Measurements from ENCODE around the gene FBF1.
"Not testable (repeated sequence)": the region's sequence is repeated elsewhere in the genome, so short reads cannot be mapped to it uniquely, and the experiment has no call there.

FBF1 gene

GRCh38 chr17:75885860-75886259 is 55.0 kb downstream of the FBF1 start:
- H4K8ac ChIP-seq (ENCODE audit: low read length); H2BK120ac ChIP-seq (ENCODE audit: low read depth, low read length); H2AFZ ChIP-seq (ENCODE audit: low read depth, low read length); H4K91ac ChIP-seq (ENCODE audit: low read length); H2BK12ac ChIP-seq (ENCODE audit: low read length in 2 of 2); H3K18ac ChIP-seq (ENCODE audit: low read depth in 1 of 2, low read length in 2 of 2); H3K14ac ChIP-seq (ENCODE audit: low read length in 2 of 2); H2BK15ac ChIP-seq (ENCODE audit: low read depth, poor library complexity, severe bottlenecking); H3K79me1 ChIP-seq (replicated peaks; ENCODE audit: low read length, poor library complexity, severe bottlenecking); H3K27ac ChIP-seq (ENCODE audit: low read length, poor library complexity, severe bottlenecking); H3K4ac ChIP-seq (ENCODE audit: low read depth in 1 of 2, low read length in 2 of 2); H3K4me3 ChIP-seq (ENCODE audit: insufficient read depth in 1 of 2, low read depth in 1 of 2, low read length in 2 of 2); H2AK5ac ChIP-seq (ENCODE audit: low read length, severe bottlenecking); DNase-seq; H3K9me3 ChIP-seq (ENCODE audit: control insufficient read depth, low read length); H2BK5ac ChIP-seq (ENCODE audit: low read depth, low read length, poor library complexity, severe bottlenecking); H3K23ac ChIP-seq (ENCODE audit: low read length in 2 of 2); H3K4me1 ChIP-seq (ENCODE audit: control insufficient read depth, insufficient read depth, low read depth, low read length); H3K9ac ChIP-seq (ENCODE audit: low read length); H3K4me2 ChIP-seq (ENCODE audit: low read length, poor library complexity, severe bottlenecking); H3K27me3 ChIP-seq (ENCODE audit: control insufficient read depth in 1 of 2, insufficient read depth in 1 of 2, low read length in 2 of 2): not testable (repeated sequence)
- H3K36me3 ChIP-seq (ENCODE audit: control insufficient read depth in 1 of 2, insufficient read depth in 2 of 2, low read depth in 1 of 2, low read length in 2 of 2): peaks cover 16 to 17% of the 10 kb centered on the region in 2 experiments
- WGBS: 87% methylated on average over 9 of the region's 9 CpGs

DNA sequence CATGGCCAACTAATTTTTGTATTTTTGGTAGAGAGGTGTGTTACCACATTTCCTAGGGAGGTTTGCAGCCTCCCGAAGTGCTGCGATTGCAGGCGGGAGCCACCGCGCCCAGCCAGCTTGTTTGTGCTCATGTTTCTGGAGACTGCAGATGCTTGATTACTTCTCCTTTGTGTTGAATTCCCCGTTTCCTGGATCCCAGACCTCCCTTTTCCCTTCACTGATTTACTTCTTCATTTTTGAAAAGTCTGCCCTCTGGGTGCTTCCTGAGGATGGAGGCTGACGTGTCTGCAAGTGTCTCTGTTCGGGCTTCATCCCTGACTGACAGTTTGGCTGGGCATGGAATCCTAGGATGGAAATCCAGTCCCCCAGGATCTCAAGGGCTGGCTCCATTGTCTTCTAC is 55.4 kb downstream of the FBF1 start:
- Histone ChIP-seq H2BK120ac (ENCODE audit: low read depth, low read length) (no peak overlapping the region), H2BK12ac (ENCODE audit: low read length in 2 of 2) (no peak overlapping the region), H3K9me3 (ENCODE audit: control insufficient read depth, low read length) (no peaks in the 10 kb centered on the region), H2AFZ (ENCODE audit: low read depth, low read length) (no peak overlapping the region), H3K4me3 (ENCODE audit: insufficient read depth in 1 of 2, low read depth in 1 of 2, low read length in 2 of 2) (no peak overlapping the region), H3K4ac (ENCODE audit: low read depth in 1 of 2, low read length in 2 of 2) (no peak overlapping the region), H3K27me3 (ENCODE audit: control insufficient read depth in 1 of 2, insufficient read depth in 1 of 2, low read length in 2 of 2) (peaks cover 0 to 3% of the 10 kb centered on the region in 2 experiments), H3K4me2 (ENCODE audit: low read length, poor library complexity, severe bottlenecking) (no peak overlapping the region), H3K18ac (ENCODE audit: low read depth in 1 of 2, low read length in 2 of 2) (no peak overlapping the region), H3K23ac (ENCODE audit: low read length in 2 of 2) (no peak overlapping the region), H3K27ac (ENCODE audit: low read length, poor library complexity, severe bottlenecking) (no peak overlapping the region), H2BK5ac (ENCODE audit: low read depth, low read length, poor library complexity, severe bottlenecking) (no peak overlapping the region), H3K4me1 (ENCODE audit: control insufficient read depth, insufficient read depth, low read depth, low read length) (no peaks in the 10 kb centered on the region), H3K9ac (ENCODE audit: low read length) (no peak overlapping the region), H2BK15ac (ENCODE audit: low read depth, poor library complexity, severe bottlenecking) (no peak overlapping the region), H4K91ac (ENCODE audit: low read length) (no peak overlapping the region), H2AK5ac (ENCODE audit: low read length, severe bottlenecking) (no peak overlapping the region), H3K36me3 (ENCODE audit: control insufficient read depth in 1 of 2, insufficient read depth in 2 of 2, low read depth in 1 of 2, low read length in 2 of 2) (peaks cover 11 to 13% of the 10 kb centered on the region in 2 experiments), H3K14ac (ENCODE audit: low read length in 2 of 2) (no peak overlapping the region), H3K79me1 (replicated peaks; ENCODE audit: low read length, poor library complexity, severe bottlenecking) (no peaks in the 10 kb centered on the region), H4K8ac (ENCODE audit: low read length) (no peak overlapping the region)
- 87% methylated on average over 8 of the region's 8 CpGs for WGBS
- DNase-seq: no peak

- DNase-seq: no peak
Measured at GRCh38 chr17:75881678-75882454, 59.0 kb downstream of the FBF1 start.

GRCh38 chr17:75880266-75880665 is 60.6 kb downstream of the FBF1 start:
- Histone ChIP-seq H3K27ac (ENCODE audit: low read length, poor library complexity, severe bottlenecking) (no peak overlapping the region), H2AK5ac (ENCODE audit: low read length, severe bottlenecking) (no peak overlapping the region), H2BK5ac (ENCODE audit: low read depth, low read length, poor library complexity, severe bottlenecking) (no peak overlapping the region), H3K23ac (ENCODE audit: low read length in 2 of 2) (no peak overlapping the region), H2BK15ac (ENCODE audit: low read depth, poor library complexity, severe bottlenecking) (no peak overlapping the region), H3K14ac (ENCODE audit: low read length in 2 of 2) (no peak overlapping the region), H2AFZ (ENCODE audit: low read depth, low read length) (no peak overlapping the region), H3K4me1 (ENCODE audit: control insufficient read depth, insufficient read depth, low read depth, low read length) (peaks cover 36% of the 10 kb centered on the region), H4K91ac (ENCODE audit: low read length) (no peak overlapping the region), H3K27me3 (ENCODE audit: control insufficient read depth in 1 of 2, insufficient read depth in 1 of 2, low read length in 2 of 2) (peaks cover 0 to 3% of the 10 kb centered on the region in 2 experiments), H3K9me3 (ENCODE audit: control insufficient read depth, low read length) (no peaks in the 10 kb centered on the region), H4K8ac (ENCODE audit: low read length) (no peak overlapping the region), H3K79me1 (replicated peaks; ENCODE audit: low read length, poor library complexity, severe bottlenecking) (peaks cover 2% of the 10 kb centered on the region), H3K36me3 (ENCODE audit: control insufficient read depth in 1 of 2, insufficient read depth in 2 of 2, low read depth in 1 of 2, low read length in 2 of 2) (peaks cover 7 to 10% of the 10 kb centered on the region in 2 experiments), H3K4me2 (ENCODE audit: low read length, poor library complexity, severe bottlenecking) (no peak overlapping the region), H3K4me3 (ENCODE audit: insufficient read depth in 1 of 2, low read depth in 1 of 2, low read length in 2 of 2) (no peak overlapping the region), H3K4ac (ENCODE audit: low read depth in 1 of 2, low read length in 2 of 2) (no peak overlapping the region), H3K9ac (ENCODE audit: low read length) (no peak overlapping the region), H2BK12ac (ENCODE audit: low read length in 2 of 2) (no peak overlapping the region), H2BK120ac (ENCODE audit: low read depth, low read length) (no peak overlapping the region), H3K18ac (ENCODE audit: low read depth in 1 of 2, low read length in 2 of 2) (no peak overlapping the region)
- WGBS: 94% methylated on average over 7 of the region's 7 CpGs
- no peak for DNase-seq

More at GRCh38 chr17:75881678-75882454, 59.0 kb downstream of the FBF1 start:
- H3K79me1 ChIP-seq (replicated peaks; ENCODE audit: low read length, poor library complexity, severe bottlenecking): no peaks in the 10 kb centered on the region
- H3K36me3 ChIP-seq (ENCODE audit: control insufficient read depth in 1 of 2, insufficient read depth in 2 of 2, low read depth in 1 of 2, low read length in 2 of 2): no peaks in the 10 kb centered on the region
- H2BK15ac ChIP-seq (ENCODE audit: low read depth, poor library complexity, severe bottlenecking): peak overlapping the region; percentile 46
- H3K27me3 ChIP-seq (ENCODE audit: control insufficient read depth in 1 of 2, insufficient read depth in 1 of 2, low read length in 2 of 2): peaks cover 0 to 3% of the 10 kb centered on the region in 2 experiments
- no peaks in the 10 kb centered on the region for H3K9me3 ChIP-seq (ENCODE audit: control insufficient read depth, low read length)
- peak overlapping the region in 1 of 2 experiments; percentile 15 for H3K18ac ChIP-seq (ENCODE audit: low read depth in 1 of 2, low read length in 2 of 2)
- no peak overlapping the region for H2BK120ac ChIP-seq (ENCODE audit: low read depth, low read length)
- H3K4ac ChIP-seq (ENCODE audit: low read depth in 1 of 2, low read length in 2 of 2): no peak overlapping the region
- no peak overlapping the region for H3K23ac ChIP-seq (ENCODE audit: low read length in 2 of 2)
- no peak overlapping the region for H4K8ac ChIP-seq (ENCODE audit: low read length)
- H4K91ac ChIP-seq (ENCODE audit: low read length): no peak overlapping the region
- peaks cover 20% of the 10 kb centered on the region for H3K4me1 ChIP-seq (ENCODE audit: control insufficient read depth, insufficient read depth, low read depth, low read length)
- H3K4me3 ChIP-seq (ENCODE audit: insufficient read depth in 1 of 2, low read depth in 1 of 2, low read length in 2 of 2): no peak overlapping the region
- no peak overlapping the region for H2BK12ac ChIP-seq (ENCODE audit: low read length in 2 of 2)
- H3K27ac ChIP-seq (ENCODE audit: low read length, poor library complexity, severe bottlenecking): no peak overlapping the region
- H2AK5ac ChIP-seq (ENCODE audit: low read length, severe bottlenecking): no peak overlapping the region
- H2AFZ ChIP-seq (ENCODE audit: low read depth, low read length): no peak overlapping the region
- H3K9ac ChIP-seq (ENCODE audit: low read length): no peak overlapping the region
- WGBS: 93% methylated on average over 15 of the region's 15 CpGs
- H3K4me2 ChIP-seq (ENCODE audit: low read length, poor library complexity, severe bottlenecking): no peak overlapping the region
- no peak overlapping the region for H3K14ac ChIP-seq (ENCODE audit: low read length in 2 of 2)
- H2BK5ac ChIP-seq (ENCODE audit: low read depth, low read length, poor library complexity, severe bottlenecking): no peak overlapping the region

Measured in mesenchymal stem cell (in vitro differentiated cells and primary cell).